ENCODE measurements around the gene CCDC91. TPM values are rescaled to one million over a fixed set of nuclear protein-coding genes. Genes with fewer than 3 reads are reported as not detected.

Gene CCDC91
- total RNA-seq, 1 experiment from 2014 or later = 9.1 TPM

GRCh38 chr12:28223025-28223554 lies 32.8 kb downstream of the CCDC91 start:
- DNase-seq (ENCODE audit: low spot score) = no peak
- in situ Hi-C loops (cut with HindIII; ENCODE audit: low sequenced_read_pairs) = no loop called here

- no peak for DNase-seq (ENCODE audit: low spot score)
- in situ Hi-C loops (cut with HindIII; ENCODE audit: low sequenced_read_pairs) = no loop called here
Observed at GRCh38 chr12:28223858-28224257, 33.6 kb downstream of the CCDC91 start.

- no peak for DNase-seq (ENCODE audit: low spot score)
- in situ Hi-C loops (cut with HindIII; ENCODE audit: low sequenced_read_pairs) = no loop called here
Observed at GRCh38 chr12:28226705-28227104, 36.4 kb downstream of the CCDC91 start.

GRCh38 chr12:28227251-28227650 lies 37.0 kb downstream of the CCDC91 start:
- in situ Hi-C loops (cut with HindIII; ENCODE audit: low sequenced_read_pairs) = no loop called here

GRCh38 chr12:28231248-28231647 lies 41.0 kb downstream of the CCDC91 start:
- in situ Hi-C loops (cut with HindIII; ENCODE audit: low sequenced_read_pairs) = no loop called here
- DNase-seq (ENCODE audit: low spot score) = no peak

More at GRCh38 chr12:28227251-28227650, 37.0 kb downstream of the CCDC91 start:
- no peak for DNase-seq (ENCODE audit: low spot score)

GRCh38 chr12:28232211-28232928 lies 42.1 kb downstream of the CCDC91 start:
- in situ Hi-C loops (cut with HindIII; ENCODE audit: low sequenced_read_pairs) = no loop called here
- no peak for DNase-seq (ENCODE audit: low spot score)

GRCh38 chr12:28234444-28234843 lies 44.2 kb downstream of the CCDC91 start:
- no peak for DNase-seq (ENCODE audit: low spot score)
- in situ Hi-C loops (cut with HindIII; ENCODE audit: low sequenced_read_pairs) = no loop called here

- in situ Hi-C loops (cut with HindIII; ENCODE audit: low sequenced_read_pairs) = no loop called here
- DNase-seq (ENCODE audit: low spot score) = no peak
Observed at GRCh38 chr12:28235015-28235414, 44.8 kb downstream of the CCDC91 start.

- DNase-seq (ENCODE audit: low spot score) = no peak
- in situ Hi-C loops (cut with HindIII; ENCODE audit: low sequenced_read_pairs) = no loop called here
Observed at GRCh38 chr12:28235985-28236384, 45.7 kb downstream of the CCDC91 start.

GRCh38 chr12:28237423-28237822 lies 47.2 kb downstream of the CCDC91 start:
- in situ Hi-C loops (cut with HindIII; ENCODE audit: low sequenced_read_pairs) = no loop called here
- no peak for DNase-seq (ENCODE audit: low spot score)

GRCh38 chr12:28239918-28240317 lies 49.7 kb downstream of the CCDC91 start:
- in situ Hi-C loops (cut with HindIII; ENCODE audit: low sequenced_read_pairs) = no loop called here
- DNase-seq (ENCODE audit: low spot score) = no peak

GRCh38 chr12:28240853-28241252 lies 50.6 kb downstream of the CCDC91 start:
- no peak for DNase-seq (ENCODE audit: low spot score)
- in situ Hi-C loops (cut with HindIII; ENCODE audit: low sequenced_read_pairs) = no loop called here

GRCh38 chr12:28242129-28242495 lies 51.9 kb downstream of the CCDC91 start:
- in situ Hi-C loops (cut with HindIII; ENCODE audit: low sequenced_read_pairs) = no loop called here
- DNase-seq (ENCODE audit: low spot score) = no peak

GRCh38 chr12:28242496-28243309 lies 52.4 kb downstream of the CCDC91 start:
- in situ Hi-C loops (cut with HindIII; ENCODE audit: low sequenced_read_pairs) = no loop called here
- no peak for DNase-seq (ENCODE audit: low spot score)

GRCh38 chr12:28243310-28243633 lies 53.0 kb downstream of the CCDC91 start:
- in situ Hi-C loops (cut with HindIII; ENCODE audit: low sequenced_read_pairs) = no loop called here
- DNase-seq (ENCODE audit: low spot score) = no peak

GRCh38 chr12:28247806-28248205 lies 57.5 kb downstream of the CCDC91 start:
- in situ Hi-C loops (cut with HindIII; ENCODE audit: low sequenced_read_pairs) = no loop called here

GRCh38 chr12:28248555-28249145 lies 58.4 kb downstream of the CCDC91 start:
- in situ Hi-C loops (cut with HindIII; ENCODE audit: low sequenced_read_pairs) = no loop called here
- DNase-seq (ENCODE audit: low spot score) = no peak

More at GRCh38 chr12:28247806-28248205, 57.5 kb downstream of the CCDC91 start:
- no peak for DNase-seq (ENCODE audit: low spot score)

GRCh38 chr12:28253161-28253641 lies 62.9 kb downstream of the CCDC91 start:
- no peak for DNase-seq (ENCODE audit: low spot score)

GRCh38 chr12:28257411-28257810 lies 67.2 kb downstream of the CCDC91 start:
- DNase-seq (ENCODE audit: low spot score) = no peak
- in situ Hi-C loops (cut with HindIII; ENCODE audit: low sequenced_read_pairs) = no loop called here

More at GRCh38 chr12:28253161-28253641, 62.9 kb downstream of the CCDC91 start:
- in situ Hi-C loops (cut with HindIII; ENCODE audit: low sequenced_read_pairs) = no loop called here

- in situ Hi-C loops (cut with HindIII; ENCODE audit: low sequenced_read_pairs) = no loop called here
- no peak for DNase-seq (ENCODE audit: low spot score)
Observed at GRCh38 chr12:28258998-28259397, 68.7 kb downstream of the CCDC91 start.

Measured in G401 (cell line).